DMS153 (cell line): ENCODE results near the gene EMP1.

Experiments used
- DNase-seq: peaks from one replicate; lab custom pipeline; 2025; lab: John Stamatoyannopoulos, UW

EMP1 gene

GRCh38 chr12:13197526-13198143, 1.1 kb downstream of the EMP1 start:
- no peak for DNase-seq

- no peak for DNase-seq
Measured at GRCh38 chr12:13198241-13198640, 1.7 kb downstream of the EMP1 start.

DNA sequence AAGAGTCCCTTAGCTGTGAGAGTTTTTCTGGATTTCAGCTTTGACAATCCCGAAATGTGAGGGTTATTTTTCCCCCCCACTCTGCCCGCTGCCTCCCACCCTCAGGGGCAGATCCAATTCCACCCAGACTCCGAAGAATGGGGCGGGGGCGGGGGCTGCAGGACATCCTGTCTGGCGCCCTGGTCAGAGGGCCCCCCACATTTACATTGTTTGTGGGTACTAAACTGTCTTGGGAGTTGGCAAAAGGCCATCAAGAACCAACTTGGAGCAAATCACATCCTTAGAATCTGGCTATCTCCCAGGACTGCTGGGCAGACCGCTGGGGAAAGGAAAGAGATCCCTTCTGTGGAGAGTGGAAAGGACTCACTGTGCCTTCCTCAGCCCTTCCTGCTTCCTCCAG, 2.4 kb downstream of the EMP1 start:
- DNase-seq = no peak

DNA sequence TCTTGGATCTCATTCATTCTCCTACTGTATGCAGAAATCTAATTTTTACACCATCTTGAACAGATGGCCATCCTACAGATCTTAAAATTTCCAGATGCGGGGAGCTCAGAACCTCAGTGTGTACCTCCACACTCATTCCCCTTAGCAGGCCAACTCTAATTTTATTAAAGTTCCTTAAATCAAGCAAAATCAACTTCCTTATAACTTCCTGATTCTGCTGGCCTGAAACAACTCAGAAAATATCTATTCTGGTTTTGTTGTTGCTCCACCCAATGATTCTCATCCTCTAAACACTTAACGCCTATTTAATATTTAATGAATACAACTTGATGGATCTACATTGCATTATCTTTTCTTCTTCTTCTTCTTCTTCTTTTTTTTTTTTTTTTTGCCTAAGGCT, 3.1 kb downstream of the EMP1 start:
- DNase-seq = no peak

DNA sequence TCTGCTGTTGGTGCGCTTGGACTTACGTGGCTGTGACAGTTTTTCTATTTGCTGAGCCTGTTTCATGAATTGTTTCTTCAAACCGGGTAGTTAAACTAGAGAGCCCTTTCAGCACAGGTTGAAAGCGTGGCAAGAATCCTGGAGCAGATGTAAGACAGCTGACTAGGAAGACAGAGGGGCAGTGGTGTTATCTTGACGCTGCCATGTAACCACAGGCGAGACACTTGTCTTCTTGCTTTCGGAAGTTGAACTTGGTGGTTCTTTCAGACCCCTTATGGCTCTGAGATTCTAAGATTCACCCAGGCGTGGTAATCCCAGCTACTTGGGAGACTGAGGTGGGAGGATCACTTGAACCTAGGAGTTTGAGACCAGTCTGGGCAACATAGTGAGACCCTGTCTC, 4.3 kb downstream of the EMP1 start:
- no peak for DNase-seq

DNA sequence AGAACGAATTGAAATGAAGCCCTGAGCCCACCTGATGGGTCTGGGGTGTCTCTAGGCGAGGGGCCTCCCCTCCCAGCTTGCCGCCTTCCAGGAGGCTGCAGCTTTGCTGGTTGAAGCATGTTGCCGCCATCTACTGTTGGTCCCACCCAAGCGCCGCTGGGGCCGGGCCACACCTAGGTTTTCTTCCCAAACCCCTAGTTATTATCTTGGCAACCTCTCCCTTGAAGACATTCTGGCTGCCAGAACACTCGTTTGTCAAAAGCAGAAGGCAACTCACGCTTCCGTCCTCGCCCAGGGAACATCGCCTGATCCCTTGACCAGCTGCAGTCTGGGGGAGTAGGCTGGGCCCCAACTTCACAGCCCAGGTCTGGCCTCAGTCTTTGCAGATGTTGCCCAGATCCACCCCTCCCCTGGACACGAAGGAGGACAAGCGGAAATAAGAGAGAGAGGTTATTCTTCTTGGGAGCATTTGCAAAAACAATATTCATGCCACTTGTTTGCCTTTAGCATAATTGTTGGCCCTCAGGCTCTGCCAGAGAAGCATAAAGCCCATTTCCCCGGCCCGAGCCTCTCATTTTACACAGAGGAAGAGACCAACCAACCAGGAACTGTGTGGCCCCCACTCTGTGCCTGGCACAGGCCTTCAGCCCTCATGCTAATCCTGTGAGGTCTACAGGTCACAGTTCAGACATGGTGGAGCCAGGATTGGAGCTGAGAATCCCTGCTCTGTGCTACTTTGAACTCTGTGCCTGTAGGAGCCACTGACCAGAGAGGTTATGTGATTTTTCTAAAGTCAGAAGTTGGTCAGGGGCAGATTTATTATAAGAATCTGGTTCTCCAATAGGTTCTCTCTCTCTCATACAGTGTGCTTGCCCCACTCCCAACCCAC, 6.8 kb downstream of the EMP1 start:
- no peak for DNase-seq

GRCh38 chr12:13204428-13204827, 7.9 kb downstream of the EMP1 start:
- no peak for DNase-seq

GRCh38 chr12:13205809-13206559, 9.5 kb downstream of the EMP1 start:
- DNase-seq = no peak

DNA sequence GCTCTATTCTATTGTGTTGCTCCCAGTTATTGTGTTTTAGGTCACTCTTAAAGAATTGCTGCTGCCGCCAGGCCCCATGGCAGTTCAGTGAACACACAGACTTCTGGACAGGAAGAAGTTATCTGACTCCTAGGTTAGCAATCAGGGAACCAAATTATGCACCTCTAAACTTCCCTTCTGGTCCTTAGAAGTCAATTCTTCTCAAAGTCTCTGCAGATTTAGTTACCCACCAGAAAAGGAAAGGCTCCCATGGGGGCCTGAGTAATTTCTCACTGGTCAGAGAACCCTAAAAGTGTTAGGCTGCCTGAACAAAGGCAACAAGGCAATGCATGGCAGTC, 10.0 kb downstream of the EMP1 start:
- DNase-seq = no peak

DNA sequence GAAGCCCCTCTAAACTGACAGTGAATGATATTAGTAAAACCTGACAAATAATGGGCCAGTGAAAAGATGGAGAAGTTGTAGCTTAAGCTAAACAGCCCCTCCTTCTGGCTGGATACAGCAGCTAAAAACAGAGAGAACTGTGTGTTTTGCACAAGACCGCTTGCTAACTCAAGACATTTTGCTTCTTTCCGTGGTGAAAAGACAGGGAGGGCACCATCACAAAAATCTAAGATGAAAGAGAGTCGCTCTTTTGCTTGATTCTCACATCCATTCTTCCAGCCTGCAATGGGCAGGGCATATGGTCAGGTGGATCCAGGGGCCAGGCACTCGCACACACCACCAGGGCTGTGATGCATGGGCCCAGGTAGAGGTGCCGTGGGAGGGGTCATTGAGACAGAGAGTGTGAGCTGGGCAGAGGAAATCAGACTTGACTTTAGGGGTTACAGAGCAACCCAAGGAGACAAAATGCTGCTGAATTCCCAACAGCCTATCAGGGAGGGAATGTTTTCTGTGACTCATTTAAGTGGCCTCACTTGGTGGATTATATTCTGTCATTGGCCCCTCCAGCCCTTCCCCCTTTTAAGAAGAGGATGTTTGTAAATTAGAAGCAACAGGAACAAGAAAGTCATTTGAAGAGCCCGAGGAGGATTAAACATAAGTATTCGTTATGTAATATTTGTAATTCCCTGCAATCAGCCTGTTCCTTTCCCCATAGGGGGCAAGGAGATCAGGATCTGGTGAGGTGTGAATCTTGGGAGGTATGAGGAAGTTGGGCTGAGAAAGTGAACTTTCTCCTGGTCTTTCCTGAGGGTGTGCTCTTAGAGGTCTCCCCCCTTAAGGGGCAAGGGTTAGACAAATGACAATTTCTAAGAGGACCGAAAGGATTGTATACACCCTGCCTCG, 12.3 kb downstream of the EMP1 start:
- no peak for DNase-seq

GRCh38 chr12:13209436-13210235, 13.1 kb downstream of the EMP1 start:
- no peak for DNase-seq

- no peak for DNase-seq
Measured at GRCh38 chr12:13210236-13211190, 14.0 kb downstream of the EMP1 start.

GRCh38 chr12:13211191-13211858, 14.8 kb downstream of the EMP1 start:
- DNase-seq = no peak

DNA sequence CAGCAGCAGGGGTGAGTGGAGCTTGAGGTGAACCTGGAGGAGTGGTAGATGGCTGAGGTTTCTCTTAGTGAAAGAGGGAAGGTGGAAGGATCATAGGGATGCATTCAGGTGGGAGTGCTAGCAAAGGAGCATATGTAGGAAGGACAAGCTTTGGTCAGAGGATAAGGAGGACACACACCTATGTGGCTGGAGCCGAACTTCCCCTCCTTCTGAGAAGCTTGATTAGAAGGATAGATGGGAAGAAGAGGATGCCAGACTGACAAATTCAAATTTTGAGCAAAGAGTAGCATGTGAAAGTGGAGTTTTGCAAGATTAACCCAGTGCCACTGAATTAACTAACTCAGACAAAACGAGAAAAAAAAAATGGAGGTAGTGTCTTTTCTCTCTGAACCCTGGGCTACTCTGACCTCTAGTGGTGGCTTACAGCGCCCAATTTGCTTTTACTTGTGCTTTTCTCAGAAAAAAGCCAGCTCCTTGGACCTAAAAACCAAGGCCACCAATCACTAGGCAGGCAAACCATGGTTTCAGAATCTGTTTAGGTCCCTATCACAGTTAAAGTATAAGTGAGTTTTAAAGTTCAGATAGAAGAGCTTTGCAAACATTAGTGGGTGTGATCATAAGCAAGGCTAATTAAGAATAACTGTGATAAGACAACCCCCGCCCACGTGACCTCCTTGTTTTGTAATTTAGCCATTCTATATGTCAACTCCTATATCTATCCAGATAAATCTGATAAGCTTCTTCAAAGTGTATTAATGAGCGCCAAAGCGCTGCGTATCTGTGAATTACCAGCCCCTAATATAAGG, 15.5 kb downstream of the EMP1 start:
- DNase-seq = no peak

GRCh38 chr12:13215056-13215455, 18.5 kb downstream of the EMP1 start:
- DNase-seq = no peak

GRCh38 chr12:13218641-13219040, 22.1 kb downstream of the EMP1 start:
- DNase-seq = no peak

GRCh38 chr12:13219320-13219719, 22.8 kb downstream of the EMP1 start:
- DNase-seq = no peak

GRCh38 chr12:13220838-13221237, 24.3 kb downstream of the EMP1 start:
- DNase-seq = no peak

GRCh38 chr12:13222076-13222475, 25.6 kb downstream of the EMP1 start:
- no peak for DNase-seq
